Prostate gland (tissue), 2 donors: ENCODE data around the gene THAP11. TPM values are rescaled to one million over a fixed set of nuclear protein-coding genes. Genes with fewer than 3 reads are reported as not detected.

Source experiments
- DNase-seq: peaks from one replicate; pipeline ENCODE4 v3.0.0-alpha.2; 2019; ENCODE audit warnings: low spot score
- H3K27ac ChIP-seq, 2 donors: fragments of 200-600 bp; sonication (generic); 2 replicates each; pipeline ENCODE4 v1.5.1; 2017 to 2019
- H3K27me3 ChIP-seq: fragments of 200-600 bp; sonication (generic); replicated peaks from 2 replicates; pipeline ENCODE4 v1.5.1; 2019; ENCODE audit not compliant: insufficient read depth
- H3K36me3 ChIP-seq, 2 donors: fragments of 200-600 bp; sonication (generic); 1 replicate in 1 of 2; 2 replicates in 1 of 2; pipeline versions ENCODE4 v1.5.1 to v1.8.1; 2017 to 2019
- H3K4me1 ChIP-seq: fragments of 200-600 bp; sonication (generic); replicated peaks from 2 replicates; pipeline ENCODE4 v1.5.1; 2019
- H3K4me3 ChIP-seq, 2 donors: fragments of 200-600 bp; sonication (generic); 2 replicates each; pipeline ENCODE4 v1.5.1; 2017 to 2019
- H3K9me3 ChIP-seq: fragments of 200-600 bp; sonication (generic); 2 replicates; pipeline ENCODE4 v1.5.1; 2017
- CTCF ChIP-seq, 4 experiments: fragments of 200-600 bp in 2 of 4; fragments of 450-650 bp in 2 of 4; sonication (generic) in 2 of 4; IDR thresholded peaks; 1 replicate in 3 of 4; 2 replicates in 1 of 4; pipeline ENCODE4 v1.5.1; 2016 to 2019; ENCODE audit warnings: antibody characterized with exemption in 4 of 4, mild to moderate bottlenecking in 2 of 4, moderate library complexity in 2 of 4
- POLR2A ChIP-seq: fragments of 450-650 bp; IDR thresholded peaks from one replicate; pipeline ENCODE4 v1.6.1; 2016; ENCODE audit warnings: antibody characterized with exemption, mild to moderate bottlenecking
- POLR2AphosphoS5 ChIP-seq: sonication (generic); formaldehyde crosslinking; IDR thresholded peaks from one replicate; pipeline ENCODE4 v1.6.1; 2017; ENCODE audit warnings: antibody characterized with exemption
- WGBS: methylation state at CpG from one replicate; pipeline ENCODE4 v1.1.5; 2018; 5-methylcytosine and 5-hydroxymethylcytosine counted together
- intact Hi-C: fragments of 100-400 bp; cut with DNase I; formaldehyde crosslinking; loops from one replicate; pipeline ENCODE4 v1.14.2; 2022
- total RNA-seq, 2 donors: library from RNA; depleted of rRNA; stranded (reverse); fragments of >200 nt; gene quantifications; one replicate each; pipeline ENCODE4 v1.1.0, GENCODE V29; 2016

The THAP11 gene
- 10 to 100 TPM; 60.2 to 78.6 TPM for total RNA-seq

GRCh38 chr16:67841816-67842508 lies at the start of gene THAP11:
Gene THAP11, plus strand, starts transcription at chr16:67842320. Its CDS starts 235 bp downstream, at chr16:67842555.
- peak within 1 kb of the TSS; percentile 86 to 91 for H3K4me3 ChIP-seq
- peaks cover 15% of the 10 kb centered on the region for H3K4me1 ChIP-seq
- intact Hi-C loops = loop anchor here (5.0 kb wide), 1 partner anchor 180 kb away; the partner anchor contains the start of genes ACD and PARD6A
- peak; percentile 94 for DNase-seq
- H3K27me3 ChIP-seq = no peaks in the 10 kb centered on the region
- WGBS = under 1% methylated on average over 68 of the region's 83 CpGs
- no peaks in the 10 kb centered on the region for H3K9me3 ChIP-seq
- peak; percentile 92 for TF ChIP-seq POLR2AphosphoS5
- TF ChIP-seq POLR2A = no peak
- peak; percentile 82 to 98 (median 90) for TF ChIP-seq CTCF (IDR thresholded peaks at IDR 0.05)
- peak within 1 kb of the TSS; percentile 100 for H3K27ac ChIP-seq
- H3K36me3 ChIP-seq = no peaks in the 10 kb centered on the region

- intact Hi-C loops = no loop called here
- H3K4me3 ChIP-seq = no peak overlapping the region
- H3K27ac ChIP-seq = no peak overlapping the region
- H3K36me3 ChIP-seq = no peaks in the 10 kb centered on the region
- no peak for TF ChIP-seq POLR2AphosphoS5
- TF ChIP-seq POLR2A = no peak
- TF ChIP-seq CTCF (IDR thresholded peaks at IDR 0.05) = no peak
- DNase-seq = no peak
- H3K4me1 ChIP-seq = no peaks in the 10 kb centered on the region
- no peaks in the 10 kb centered on the region for H3K9me3 ChIP-seq
- 100% methylated on average over 5 of the region's 5 CpGs for WGBS
- H3K27me3 ChIP-seq = no peaks in the 10 kb centered on the region
Observed at GRCh38 chr16:67796099-67796718, 45.9 kb upstream of the THAP11 start.

GRCh38 chr16:67800338-67800926 lies 41.7 kb upstream of the THAP11 start:
- no peak for DNase-seq
- no peak for TF ChIP-seq POLR2A
- H3K36me3 ChIP-seq = no peaks in the 10 kb centered on the region
- H3K27me3 ChIP-seq = no peaks in the 10 kb centered on the region
- H3K4me3 ChIP-seq = no peak overlapping the region
- no peak overlapping the region for H3K27ac ChIP-seq
- 85% methylated on average over 7 of the region's 7 CpGs for WGBS
- peaks cover 11% of the 10 kb centered on the region for H3K4me1 ChIP-seq
- intact Hi-C loops = loop anchor here (10.0 kb wide), 1 partner anchor 126 kb away; no protein-coding TSS in a partner anchor
- no peaks in the 10 kb centered on the region for H3K9me3 ChIP-seq

GRCh38 chr16:67801241-67801640 lies 40.9 kb upstream of the THAP11 start:
- intact Hi-C loops = loop anchor here (10.0 kb wide), 1 partner anchor 126 kb away; no protein-coding TSS in a partner anchor
- H3K27me3 ChIP-seq = no peaks in the 10 kb centered on the region
- H3K9me3 ChIP-seq = no peaks in the 10 kb centered on the region
- H3K4me1 ChIP-seq = peaks cover 14% of the 10 kb centered on the region
- 100% methylated on average over 1 of the region's 1 CpG for WGBS
- H3K4me3 ChIP-seq = no peak overlapping the region
- no peaks in the 10 kb centered on the region for H3K36me3 ChIP-seq
- TF ChIP-seq CTCF (IDR thresholded peaks at IDR 0.05) (no peak), POLR2A (no peak), POLR2AphosphoS5 (no peak)
- no peak overlapping the region for H3K27ac ChIP-seq
- DNase-seq = no peak

- no peaks in the 10 kb centered on the region for H3K36me3 ChIP-seq
- DNase-seq = no peak
- H3K27me3 ChIP-seq = no peaks in the 10 kb centered on the region
- no peaks in the 10 kb centered on the region for H3K9me3 ChIP-seq
- no peak overlapping the region for H3K27ac ChIP-seq
- H3K4me1 ChIP-seq = peaks cover 14% of the 10 kb centered on the region
- TF ChIP-seq POLR2AphosphoS5 (no peak), CTCF (IDR thresholded peaks at IDR 0.05) (no peak)
- no peak overlapping the region for H3K4me3 ChIP-seq
- intact Hi-C loops = loop anchor here (10.0 kb wide), 1 partner anchor 127 kb away; no protein-coding TSS in a partner anchor
- 100% methylated on average over 2 of the region's 2 CpGs for WGBS
Observed at GRCh38 chr16:67801883-67802282, 40.2 kb upstream of the THAP11 start.
